ENCODE results near the gene NR1D2.
A peak's percentile ranks its signal among the peaks of the same experiment; 100 is the strongest.
"Not testable (repeated sequence)": the region's sequence is repeated elsewhere in the genome, so short reads cannot be mapped to it uniquely, and the experiment has no call there.

NR1D2 gene

GRCh38 chr3:23944861-23945662 is at the start of gene NR1D2:
Gene NR1D2, plus strand, starts transcription at chr3:23945286. Its CDS starts 293 bp downstream, at chr3:23945579.
- peak; percentile 83 for DNase-seq

GRCh38 chr3:23900744-23901143 is 44.3 kb upstream of the NR1D2 start:
- DNase-seq, result no peak

- no peak for DNase-seq
Observed at GRCh38 chr3:23904545-23904944, 40.5 kb upstream of the NR1D2 start.

DNA sequence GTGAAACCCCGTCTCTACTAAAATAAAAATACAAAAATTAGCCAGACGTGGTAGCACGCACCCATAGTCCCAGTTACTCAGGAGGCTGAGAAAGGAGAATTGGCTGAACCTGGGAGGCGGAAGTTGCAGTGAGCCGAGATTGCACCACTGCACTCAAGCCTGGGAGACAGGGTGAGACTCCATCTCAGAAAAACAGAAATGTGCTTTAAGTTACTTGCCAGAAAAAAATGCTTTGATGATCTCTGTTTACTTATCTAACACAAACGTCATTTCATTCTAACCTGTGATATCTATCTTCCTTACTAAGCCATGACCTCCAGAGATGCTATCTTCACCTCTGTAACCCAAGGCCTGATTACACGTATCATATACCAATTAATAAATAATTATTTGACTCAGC is 35.7 kb upstream of the NR1D2 start:
- DNase-seq, result no peak

- no peak for DNase-seq
Observed at GRCh38 chr3:23911397-23911796, 33.7 kb upstream of the NR1D2 start.

DNA sequence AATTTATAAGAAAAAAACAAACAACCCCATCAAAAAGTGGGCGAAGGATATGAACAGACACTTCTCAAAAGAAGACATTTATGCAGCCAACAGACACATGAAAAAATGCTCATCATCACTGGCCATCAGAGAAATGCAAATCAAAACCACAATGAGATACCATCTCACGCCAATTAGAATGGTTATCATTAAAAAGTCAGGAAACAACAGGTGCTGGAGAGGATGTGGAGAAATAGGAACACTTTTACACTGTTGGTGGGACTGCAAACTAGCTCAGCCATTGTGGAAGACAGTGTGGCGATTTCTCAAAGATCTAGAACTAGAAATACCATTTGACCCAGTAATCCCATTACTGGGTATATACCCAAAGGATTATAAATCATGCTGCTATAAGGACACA is 32.8 kb upstream of the NR1D2 start:
- DNase-seq, result not testable (repeated sequence)

DNA sequence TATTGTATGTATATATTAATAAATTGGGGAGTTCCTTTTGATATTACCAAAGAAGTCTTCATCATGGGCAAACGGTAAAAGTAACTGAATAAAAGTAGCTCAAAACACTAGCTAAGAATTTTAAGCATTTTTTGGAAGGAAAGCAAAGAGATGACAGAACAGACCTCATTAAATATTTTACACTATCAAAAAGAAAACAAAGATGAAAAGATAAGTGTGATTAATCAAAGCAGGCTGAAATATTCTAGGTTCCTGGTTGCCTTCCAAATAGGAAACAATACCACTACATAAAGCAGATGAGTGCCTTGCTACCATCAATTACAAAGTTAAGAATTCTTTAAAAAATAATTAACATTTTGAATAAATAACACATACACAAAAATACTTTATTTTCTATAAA is 31.9 kb upstream of the NR1D2 start:
- DNase-seq, result no peak

DNA sequence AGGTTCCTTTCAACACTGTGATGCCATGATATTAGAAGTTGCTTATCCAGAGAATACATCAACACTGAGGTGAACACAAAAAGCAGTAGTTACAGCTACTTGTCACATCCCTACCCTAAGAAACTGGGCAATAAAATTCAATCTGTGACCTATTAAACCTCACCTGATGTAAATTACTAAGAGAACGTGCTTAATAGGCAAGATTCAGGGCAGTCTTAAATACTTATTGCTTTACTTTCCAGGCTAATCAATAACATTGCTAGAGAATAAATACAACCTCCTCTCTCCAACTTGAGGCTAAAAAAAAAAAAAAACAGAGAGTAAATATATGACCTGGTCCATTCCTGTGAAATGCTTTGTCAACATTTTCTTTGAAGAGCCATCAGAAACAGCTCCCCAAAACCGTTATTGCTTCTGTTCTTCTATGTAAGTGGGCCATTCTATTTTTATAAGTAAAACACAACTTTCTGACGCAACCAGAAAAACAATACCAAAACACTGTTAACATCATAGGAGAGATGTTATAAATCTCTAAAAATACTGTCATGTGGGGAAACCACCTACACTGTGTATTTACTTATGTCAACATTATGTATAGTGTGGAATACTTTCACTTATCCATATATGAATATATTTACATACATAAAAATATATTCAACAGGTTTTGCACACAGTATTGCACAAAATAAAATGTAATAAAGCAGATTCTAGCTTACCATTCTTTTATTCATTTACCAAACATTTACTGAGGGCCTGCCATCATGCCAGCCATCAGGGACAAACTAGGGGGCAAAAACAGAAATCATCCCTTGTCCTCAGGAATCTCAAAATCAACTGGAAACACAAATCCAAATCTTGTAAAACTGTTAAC is 31.0 kb upstream of the NR1D2 start:
- no peak for DNase-seq

- DNase-seq, result no peak
Observed at GRCh38 chr3:23915537-23916108, 29.5 kb upstream of the NR1D2 start.

- DNase-seq, result no peak
Observed at GRCh38 chr3:23916152-23916885, 28.8 kb upstream of the NR1D2 start.

GRCh38 chr3:23916886-23917678 is 28.0 kb upstream of the NR1D2 start, which contains the start of the genes NKIRAS1 and RPL15:
Gene NKIRAS1, minus strand, starts transcription at chr3:23916990. Its CDS starts 6,086 bp downstream, at chr3:23910904.
Gene RPL15, plus strand, starts transcription at chr3:23917132. Its CDS starts 728 bp downstream, at chr3:23917860.
- DNase-seq, result peak; percentile 94

DNA sequence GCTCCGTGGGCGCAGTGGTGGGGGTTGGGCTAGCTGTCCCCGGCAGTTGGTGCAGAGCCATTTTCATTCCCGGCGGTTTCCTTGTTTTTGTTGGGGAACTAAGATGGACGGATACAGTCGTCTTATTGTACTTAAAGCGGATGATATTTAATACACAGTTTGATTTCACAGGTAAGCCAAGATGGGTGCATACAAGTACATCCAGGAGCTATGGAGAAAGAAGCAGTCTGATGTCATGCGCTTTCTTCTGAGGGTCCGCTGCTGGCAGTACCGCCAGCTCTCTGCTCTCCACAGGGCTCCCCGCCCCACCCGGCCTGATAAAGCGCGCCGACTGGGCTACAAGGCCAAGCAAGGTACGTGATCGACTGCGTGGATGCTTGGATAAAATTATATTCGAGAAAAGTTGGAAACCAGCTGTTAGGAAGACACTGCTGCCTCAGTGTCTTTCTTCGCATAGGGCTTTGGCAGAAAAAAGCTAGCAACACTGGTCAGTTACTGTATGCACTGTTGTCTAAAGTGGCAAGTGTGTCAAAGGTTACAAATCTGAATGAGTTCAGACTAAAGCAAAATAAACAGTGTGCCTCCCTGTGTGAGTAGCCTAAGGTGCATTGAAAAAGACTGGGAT is 27.3 kb upstream of the NR1D2 start:
- DNase-seq, result not testable (repeated sequence)

- DNase-seq, result not testable (repeated sequence)
Observed at GRCh38 chr3:23918331-23918730, 26.8 kb upstream of the NR1D2 start.

GRCh38 chr3:23919628-23920027 is 25.5 kb upstream of the NR1D2 start:
- no peak for DNase-seq

GRCh38 chr3:23920151-23920655 is 24.9 kb upstream of the NR1D2 start:
- DNase-seq, result no peak

DNA sequence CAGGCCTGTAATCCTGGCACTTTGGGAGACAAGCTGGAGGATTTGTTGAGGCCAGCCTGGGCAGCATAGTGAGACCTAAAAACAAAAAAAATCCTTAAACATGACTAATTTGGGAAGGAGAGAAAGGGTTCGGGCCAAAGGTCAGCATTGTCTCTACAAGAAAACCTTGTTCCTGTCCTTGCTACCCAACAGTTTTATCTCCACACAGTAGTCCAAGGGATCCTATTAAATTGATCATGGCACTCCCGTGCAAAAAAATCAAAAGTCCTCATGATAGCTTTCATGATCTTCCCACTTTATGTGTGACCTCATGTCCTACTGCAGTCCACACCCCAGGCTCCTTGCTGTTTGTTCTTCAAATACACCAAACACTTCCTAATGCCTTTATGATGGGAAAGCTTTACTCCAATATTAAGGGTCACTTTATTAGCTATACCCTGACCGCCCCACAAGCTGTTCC is 24.0 kb upstream of the NR1D2 start:
- DNase-seq, result no peak

DNA sequence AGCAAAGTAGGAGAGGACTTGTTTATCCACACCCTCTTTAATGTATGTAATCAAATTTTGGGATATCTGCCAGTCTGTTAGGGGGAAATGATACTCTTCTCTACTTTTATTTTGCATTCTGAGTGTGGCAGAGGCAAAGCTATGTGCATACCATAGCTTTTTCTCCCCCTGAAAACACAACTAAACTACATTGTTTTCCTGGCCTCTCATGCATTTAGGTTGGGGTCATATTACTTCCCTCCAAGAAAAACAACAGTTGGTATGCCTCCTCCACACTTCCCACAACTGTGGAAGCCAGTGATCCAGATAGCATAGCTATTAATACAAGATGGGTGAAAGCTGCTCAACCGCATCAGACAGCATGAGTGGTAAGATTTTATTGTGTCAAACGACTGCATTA is 21.3 kb upstream of the NR1D2 start:
- DNase-seq, result no peak

- DNase-seq, result no peak
Observed at GRCh38 chr3:23926246-23926645, 18.8 kb upstream of the NR1D2 start.

DNA sequence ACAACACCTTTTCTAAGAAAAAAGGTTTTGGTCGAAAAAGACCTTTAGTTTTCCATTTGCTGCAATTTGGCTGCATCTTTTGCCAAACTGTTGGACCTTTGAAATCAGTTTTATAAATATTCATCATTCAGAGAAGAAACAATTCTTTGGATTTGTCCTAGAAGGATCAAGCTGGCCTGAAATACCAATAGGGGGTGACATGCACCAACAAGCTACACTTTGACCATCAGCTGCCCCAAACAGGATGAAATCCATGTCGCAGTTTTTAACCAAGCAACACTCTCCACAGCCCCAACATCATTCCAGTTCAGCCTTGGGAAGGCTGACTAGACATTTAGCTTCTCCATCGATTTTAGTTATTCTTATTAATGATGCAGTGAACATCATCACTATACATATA is 18.4 kb upstream of the NR1D2 start:
- DNase-seq, result no peak

DNA sequence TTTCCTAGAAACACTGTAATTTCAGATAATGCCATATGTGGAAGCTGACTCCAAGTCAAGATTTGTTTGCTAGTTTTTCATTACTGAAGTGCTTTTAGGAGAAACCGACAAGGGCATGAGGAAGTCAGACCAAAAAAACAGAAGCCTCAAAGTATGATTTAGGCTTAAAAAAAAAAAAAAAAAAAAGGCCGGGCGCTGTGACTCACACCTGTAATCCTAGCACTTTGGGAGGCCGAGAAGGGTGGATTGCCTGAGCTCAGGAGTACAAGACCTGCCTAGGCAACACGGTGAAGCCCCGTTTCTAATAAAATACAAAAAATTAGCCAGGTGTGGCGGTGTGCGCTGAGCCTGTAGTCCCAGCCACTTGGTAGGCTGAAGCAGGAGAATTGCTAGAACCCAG is 16.6 kb upstream of the NR1D2 start:
- DNase-seq, result no peak

DNA sequence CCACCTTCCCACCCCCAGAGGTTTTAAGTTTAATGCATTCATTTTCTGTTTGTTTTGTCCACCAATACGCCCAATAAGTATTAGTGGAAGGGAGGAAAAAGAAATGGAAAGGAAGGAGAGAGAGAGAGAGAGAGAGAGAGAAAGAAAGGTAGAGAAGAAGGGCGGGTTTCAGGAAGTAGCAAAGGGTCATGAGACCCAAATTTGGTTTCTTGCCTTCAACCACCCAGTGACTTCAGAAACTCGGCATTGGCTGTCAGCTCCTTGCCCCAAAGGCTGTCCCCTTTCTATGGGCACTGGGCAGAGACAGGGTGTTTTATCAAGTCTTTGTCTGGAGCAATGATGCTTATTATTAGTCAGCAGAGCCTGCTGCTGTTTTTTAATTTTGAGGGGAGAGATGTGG is 13.5 kb upstream of the NR1D2 start:
- DNase-seq, result no peak
